Measurements from ENCODE around the gene CDC14A.

Gene CDC14A

DNA sequence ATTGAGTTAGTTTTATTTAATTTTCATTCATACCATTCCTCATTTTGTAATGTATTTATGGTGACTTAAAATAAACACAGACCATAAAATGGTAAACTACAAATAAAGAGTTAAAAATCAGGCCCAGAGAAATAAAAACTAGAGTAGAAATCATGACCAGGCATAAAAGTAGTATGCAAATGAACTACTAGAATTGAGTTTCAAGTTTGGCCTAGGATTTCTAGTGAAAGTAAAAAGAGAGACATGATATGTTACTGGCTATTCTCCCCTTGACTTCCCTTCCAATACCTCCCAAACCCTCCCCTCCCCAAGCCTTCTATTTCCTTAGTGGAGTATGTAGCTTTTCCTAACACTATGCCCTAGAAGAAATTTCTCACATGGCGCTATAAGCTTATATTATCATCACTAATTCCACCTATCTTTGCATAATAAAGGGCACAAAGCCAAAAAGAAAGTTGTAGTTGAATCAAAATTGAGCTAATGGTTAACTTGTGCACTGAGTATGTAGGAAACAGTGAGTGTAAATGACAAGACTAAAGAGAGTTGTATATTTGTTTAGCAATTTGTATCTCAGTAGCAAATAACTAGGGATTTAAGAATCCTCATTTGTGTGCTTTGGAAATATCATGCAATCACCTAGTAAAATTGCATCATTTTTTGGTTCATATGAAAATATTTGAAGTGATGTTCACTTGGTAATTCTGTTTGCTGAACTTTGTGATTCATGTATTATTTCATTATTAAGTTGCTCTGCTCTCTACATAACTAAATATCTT is 29.7 kb upstream of the CDC14A start:
- TF ChIP-seq GATA3 (IDR thresholded peaks at IDR 0.05; ENCODE audit: low read depth, low read length): no peak
- no peak for TF ChIP-seq GATA2 (IDR thresholded peaks at IDR 0.05; ENCODE audit: low read depth, low read length)

DNA sequence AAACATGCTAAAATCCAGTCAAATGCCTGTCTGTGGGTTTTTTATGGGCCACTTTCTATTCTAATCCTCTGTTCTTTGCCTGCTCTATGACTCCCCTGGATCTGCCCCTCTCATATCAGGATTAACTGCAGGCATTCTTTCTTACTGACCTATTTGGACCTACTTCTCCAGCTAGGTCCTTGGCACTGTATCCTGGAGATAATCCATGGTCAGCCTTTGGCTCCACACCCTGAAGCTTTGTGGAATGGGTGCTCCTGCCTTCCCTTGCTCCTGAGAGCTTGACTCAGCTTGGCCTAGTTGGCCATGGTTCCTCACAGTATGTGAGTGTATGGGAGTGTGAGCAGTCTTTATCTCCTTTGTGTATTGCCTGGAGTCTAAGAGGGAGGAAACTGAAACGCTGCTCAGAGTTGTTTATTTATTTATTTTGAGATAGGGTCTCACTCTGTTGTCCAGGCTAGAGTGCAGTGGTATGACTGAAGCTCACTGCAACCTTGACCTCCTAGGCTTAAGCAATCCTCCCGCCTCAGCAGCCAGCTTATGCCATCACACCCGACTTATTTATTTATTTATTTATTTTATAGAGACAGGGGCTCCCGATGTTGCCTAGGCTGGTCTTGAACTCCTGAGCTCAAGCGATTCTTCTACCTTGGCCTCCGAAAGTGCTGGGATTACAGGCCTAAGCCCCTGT is 28.7 kb upstream of the CDC14A start:
- TF ChIP-seq GATA2 (IDR thresholded peaks at IDR 0.05; ENCODE audit: low read depth, low read length) (no peak), GATA3 (IDR thresholded peaks at IDR 0.05; ENCODE audit: low read depth, low read length) (no peak)

DNA sequence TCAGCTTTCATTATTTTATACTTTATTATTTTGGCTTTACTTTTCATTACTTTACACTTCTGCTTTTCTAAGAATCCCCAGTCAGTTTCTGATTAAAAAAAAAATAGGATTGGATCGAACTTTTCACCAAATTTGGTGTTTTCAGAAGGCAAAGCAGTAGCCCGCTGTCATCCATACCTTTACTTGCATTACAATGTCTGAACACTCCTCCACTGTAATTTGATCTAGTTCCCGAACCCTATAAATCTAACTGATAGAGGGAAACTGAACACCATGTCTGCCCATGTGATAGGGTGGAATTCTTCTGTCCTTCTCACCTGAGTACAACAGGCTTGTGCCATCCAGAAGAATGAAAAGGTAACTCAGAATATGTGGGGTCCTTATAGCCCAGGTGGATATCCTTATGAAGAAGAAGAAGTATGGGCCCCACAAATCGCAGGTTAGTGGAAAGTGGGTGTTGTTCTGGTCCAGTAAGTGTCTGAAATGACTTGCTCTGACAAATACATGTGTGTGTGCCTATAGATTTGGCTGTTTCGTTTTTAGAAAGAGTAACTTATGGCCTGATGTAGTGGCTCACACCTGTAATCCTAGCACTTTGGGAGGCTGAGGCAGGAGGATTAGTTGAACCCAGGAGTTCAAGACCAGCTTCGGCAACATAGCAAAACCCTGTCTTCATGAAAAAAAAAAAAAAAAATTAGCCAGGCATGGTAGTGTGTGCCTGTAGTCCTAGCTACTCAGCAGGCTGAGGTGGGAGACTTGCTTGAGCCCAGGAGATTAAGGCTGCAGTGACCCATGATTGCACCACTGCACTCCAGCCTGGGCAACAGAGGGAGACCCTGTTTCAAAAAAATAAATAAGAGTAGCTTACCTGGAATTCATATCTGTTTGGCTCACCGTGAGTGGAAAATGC is 26.6 kb upstream of the CDC14A start:
- no peak for TF ChIP-seq GATA3 (IDR thresholded peaks at IDR 0.05; ENCODE audit: low read depth, low read length)
- no peak for TF ChIP-seq GATA2 (IDR thresholded peaks at IDR 0.05; ENCODE audit: low read depth, low read length)

DNA sequence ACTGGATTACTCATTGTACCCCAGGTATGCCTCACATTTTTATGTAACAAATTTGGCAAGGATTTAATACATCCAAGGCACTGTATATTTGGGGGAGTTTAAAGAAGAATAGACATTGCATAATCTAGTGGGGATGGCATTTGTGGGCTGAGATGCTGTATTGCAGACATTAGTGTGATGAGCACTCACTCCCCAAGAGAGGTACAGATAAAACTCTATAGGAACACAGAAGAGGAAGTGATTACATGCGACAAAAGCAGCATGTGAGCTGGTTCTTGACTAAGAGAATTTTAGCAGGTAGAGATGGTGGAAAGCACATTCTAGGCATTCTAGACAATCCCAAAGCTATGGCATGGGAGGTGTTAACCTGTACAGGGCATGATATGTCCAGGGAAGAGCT is 24.2 kb upstream of the CDC14A start:
- TF ChIP-seq GATA2 (IDR thresholded peaks at IDR 0.05; ENCODE audit: low read depth, low read length) (no peak), GATA3 (IDR thresholded peaks at IDR 0.05; ENCODE audit: low read depth, low read length) (no peak)

GRCh38 chr1:100332331-100332730 is 20.0 kb upstream of the CDC14A start:
- no peak for TF ChIP-seq GATA2 (IDR thresholded peaks at IDR 0.05; ENCODE audit: low read depth, low read length)
- TF ChIP-seq GATA3 (IDR thresholded peaks at IDR 0.05; ENCODE audit: low read depth, low read length): no peak

DNA sequence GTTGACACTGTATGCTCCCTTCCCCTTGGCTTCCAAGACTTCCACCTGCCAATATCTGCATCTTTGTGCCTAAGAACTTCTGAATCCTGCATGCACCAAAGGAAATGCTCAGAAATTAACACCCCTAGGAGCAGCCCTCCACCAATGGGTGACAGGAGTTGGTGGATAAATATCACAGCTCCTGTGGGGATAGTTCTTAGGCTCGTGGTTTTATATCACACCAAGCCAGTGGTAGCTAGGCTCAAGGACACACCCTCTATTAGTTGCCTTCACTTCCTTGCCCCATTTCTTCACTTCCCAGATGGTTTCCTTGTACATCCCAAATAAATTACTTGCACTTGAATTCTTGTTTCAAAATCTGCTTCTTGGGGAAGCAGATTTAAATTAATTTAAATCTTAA is 16.9 kb upstream of the CDC14A start:
- TF ChIP-seq GATA3 (IDR thresholded peaks at IDR 0.05; ENCODE audit: low read depth, low read length) (no peak), GATA2 (IDR thresholded peaks at IDR 0.05; ENCODE audit: low read depth, low read length) (no peak)

DNA sequence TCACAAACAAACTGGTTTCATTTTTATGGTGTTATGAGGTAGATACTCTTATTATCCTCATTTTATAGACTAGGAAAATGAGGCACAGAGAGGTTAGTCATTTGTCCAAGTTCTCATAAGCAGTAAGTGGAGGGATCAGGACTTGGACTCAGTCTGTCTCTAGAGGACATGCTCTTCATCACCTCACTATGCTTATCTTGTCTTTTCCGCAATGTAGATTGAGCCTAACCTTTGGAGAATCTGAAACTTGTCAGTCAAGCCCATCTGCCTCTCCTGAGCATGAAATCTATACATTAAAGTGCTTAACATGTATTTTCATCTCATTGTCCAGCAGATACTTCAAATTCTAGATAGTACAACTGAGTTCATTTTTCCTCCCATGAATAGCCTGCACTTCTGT is 11.8 kb upstream of the CDC14A start:
- TF ChIP-seq GATA3 (IDR thresholded peaks at IDR 0.05; ENCODE audit: low read depth, low read length): no peak
- TF ChIP-seq GATA2 (IDR thresholded peaks at IDR 0.05; ENCODE audit: low read depth, low read length): no peak

GRCh38 chr1:100342348-100342747 is 10.0 kb upstream of the CDC14A start:
- TF ChIP-seq GATA3 (IDR thresholded peaks at IDR 0.05; ENCODE audit: low read depth, low read length) (no peak), GATA2 (IDR thresholded peaks at IDR 0.05; ENCODE audit: low read depth, low read length) (no peak)

DNA sequence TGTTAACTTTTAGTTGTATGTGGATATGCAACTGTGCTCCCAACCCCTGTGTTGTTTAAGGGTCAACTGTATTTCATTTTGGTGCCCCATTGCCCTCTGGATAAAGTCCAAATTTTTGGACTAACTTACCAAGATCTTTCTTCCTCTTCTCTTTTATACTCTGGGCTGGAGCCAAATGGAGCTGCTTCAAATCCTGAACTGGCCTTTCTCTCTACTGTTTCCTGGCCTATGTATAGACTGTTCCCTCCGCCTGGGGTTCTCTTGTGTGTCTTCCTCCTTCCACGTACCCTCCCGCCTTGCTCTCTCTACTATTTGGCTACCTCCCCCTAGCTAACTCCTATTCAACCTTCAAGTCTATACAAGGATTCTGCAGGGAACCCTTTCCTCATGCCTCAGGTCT is 8.4 kb upstream of the CDC14A start:
- TF ChIP-seq GATA3 (IDR thresholded peaks at IDR 0.05; ENCODE audit: low read depth, low read length): no peak
- no peak for TF ChIP-seq GATA2 (IDR thresholded peaks at IDR 0.05; ENCODE audit: low read depth, low read length)

GRCh38 chr1:100344774-100345173 is 7.5 kb upstream of the CDC14A start:
- TF ChIP-seq GATA2 (IDR thresholded peaks at IDR 0.05; ENCODE audit: low read depth, low read length) (no peak), GATA3 (IDR thresholded peaks at IDR 0.05; ENCODE audit: low read depth, low read length) (no peak)

DNA sequence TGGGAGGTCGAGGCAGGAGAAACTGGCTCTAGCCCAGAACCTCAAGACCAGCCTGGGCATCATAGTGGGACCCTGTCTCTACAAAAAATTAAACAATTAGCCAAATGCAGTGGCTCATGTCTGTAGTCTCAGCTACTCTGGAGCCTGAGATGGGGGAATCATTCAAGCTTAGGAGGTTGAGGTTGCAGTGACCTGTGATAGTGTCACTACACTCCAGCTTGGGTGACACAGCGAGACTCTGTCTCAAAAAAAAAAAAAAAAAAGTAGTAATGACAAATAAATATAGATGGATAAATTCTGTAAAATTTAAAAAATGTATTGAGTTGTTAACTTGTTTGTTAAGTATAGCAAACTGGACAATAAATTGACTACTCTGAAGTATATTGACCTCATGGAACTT is 5.9 kb upstream of the CDC14A start:
- TF ChIP-seq GATA2 (IDR thresholded peaks at IDR 0.05; ENCODE audit: low read depth, low read length) (no peak), GATA3 (IDR thresholded peaks at IDR 0.05; ENCODE audit: low read depth, low read length) (no peak)

GRCh38 chr1:100347009-100347966 is 5.0 kb upstream of the CDC14A start:
- no peak for TF ChIP-seq GATA2 (IDR thresholded peaks at IDR 0.05; ENCODE audit: low read depth, low read length)
- no peak for TF ChIP-seq GATA3 (IDR thresholded peaks at IDR 0.05; ENCODE audit: low read depth, low read length)

DNA sequence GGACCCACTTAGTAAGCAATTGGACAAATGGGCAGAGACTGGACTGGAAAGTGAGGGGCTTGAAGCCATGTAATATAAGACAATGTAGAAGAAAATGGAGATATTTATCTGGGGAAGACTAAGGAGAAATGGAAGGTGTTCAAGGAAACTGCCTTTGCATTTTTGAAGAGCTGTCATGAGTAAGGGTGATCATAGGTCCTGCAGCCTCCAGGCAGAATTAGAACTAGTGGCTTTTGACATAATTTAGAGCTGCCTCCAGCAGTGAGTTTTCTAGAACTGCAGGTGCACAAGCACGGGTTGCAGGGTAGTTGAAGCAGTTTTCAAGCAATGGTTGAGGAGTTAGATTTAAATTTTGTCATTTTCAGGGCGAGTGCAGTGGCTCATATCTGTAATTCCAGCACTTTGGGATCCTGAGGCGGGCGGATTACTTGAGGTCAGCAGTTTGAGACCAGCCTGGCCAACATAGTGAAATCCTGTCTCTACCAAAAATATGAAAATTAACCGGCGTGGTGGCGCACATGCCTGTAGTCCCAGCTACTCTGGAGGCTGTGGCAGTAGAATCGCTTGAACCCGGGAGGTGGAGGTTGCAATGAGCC is 3.7 kb upstream of the CDC14A start:
- TF ChIP-seq GATA3 (IDR thresholded peaks at IDR 0.05; ENCODE audit: low read depth, low read length) (no peak), GATA2 (IDR thresholded peaks at IDR 0.05; ENCODE audit: low read depth, low read length) (no peak)

Measured in SH-SY5Y (cell line).